ENCODE data around the gene CDK11B.

The CDK11B gene

DNA sequence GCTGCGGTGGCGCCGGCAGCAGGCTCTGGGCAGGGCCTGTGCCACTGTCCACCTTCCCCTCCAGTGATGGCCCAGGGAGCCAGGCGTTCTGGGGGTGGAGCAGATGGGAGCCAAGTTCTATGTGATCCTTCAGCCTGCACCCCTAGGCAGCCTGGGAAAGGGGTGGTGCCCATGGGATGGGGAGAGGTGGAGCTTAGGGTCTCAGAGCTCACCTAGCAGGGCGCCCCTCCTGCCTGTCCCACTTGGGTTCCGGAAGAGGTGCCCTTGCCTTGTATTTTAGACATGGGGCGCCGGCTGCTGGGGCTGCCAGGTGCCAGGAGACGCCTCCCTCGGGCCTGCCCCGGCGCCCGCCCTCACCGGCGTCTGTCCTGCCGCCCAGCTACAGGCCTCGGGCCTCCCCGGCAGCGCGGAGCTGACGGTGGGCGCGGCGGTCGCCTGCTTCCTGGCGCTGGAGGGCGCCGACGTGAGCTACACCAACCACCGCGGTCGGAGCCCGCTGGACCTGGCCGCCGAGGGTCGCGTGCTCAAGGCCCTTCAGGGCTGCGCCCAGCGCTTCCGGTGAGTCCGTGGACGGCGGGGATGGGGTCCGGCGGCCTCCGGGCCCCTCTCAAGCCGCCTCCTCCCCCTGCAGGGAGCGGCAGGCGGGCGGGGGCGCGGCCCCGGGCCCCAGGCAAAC, 29.9 kb downstream of the CDK11B start:
- no peak for TF ChIP-seq POLR2AphosphoS5 (IDR thresholded peaks at IDR 0.05; ENCODE audit: low read depth, low read length)
- TF ChIP-seq, protein P1, sequence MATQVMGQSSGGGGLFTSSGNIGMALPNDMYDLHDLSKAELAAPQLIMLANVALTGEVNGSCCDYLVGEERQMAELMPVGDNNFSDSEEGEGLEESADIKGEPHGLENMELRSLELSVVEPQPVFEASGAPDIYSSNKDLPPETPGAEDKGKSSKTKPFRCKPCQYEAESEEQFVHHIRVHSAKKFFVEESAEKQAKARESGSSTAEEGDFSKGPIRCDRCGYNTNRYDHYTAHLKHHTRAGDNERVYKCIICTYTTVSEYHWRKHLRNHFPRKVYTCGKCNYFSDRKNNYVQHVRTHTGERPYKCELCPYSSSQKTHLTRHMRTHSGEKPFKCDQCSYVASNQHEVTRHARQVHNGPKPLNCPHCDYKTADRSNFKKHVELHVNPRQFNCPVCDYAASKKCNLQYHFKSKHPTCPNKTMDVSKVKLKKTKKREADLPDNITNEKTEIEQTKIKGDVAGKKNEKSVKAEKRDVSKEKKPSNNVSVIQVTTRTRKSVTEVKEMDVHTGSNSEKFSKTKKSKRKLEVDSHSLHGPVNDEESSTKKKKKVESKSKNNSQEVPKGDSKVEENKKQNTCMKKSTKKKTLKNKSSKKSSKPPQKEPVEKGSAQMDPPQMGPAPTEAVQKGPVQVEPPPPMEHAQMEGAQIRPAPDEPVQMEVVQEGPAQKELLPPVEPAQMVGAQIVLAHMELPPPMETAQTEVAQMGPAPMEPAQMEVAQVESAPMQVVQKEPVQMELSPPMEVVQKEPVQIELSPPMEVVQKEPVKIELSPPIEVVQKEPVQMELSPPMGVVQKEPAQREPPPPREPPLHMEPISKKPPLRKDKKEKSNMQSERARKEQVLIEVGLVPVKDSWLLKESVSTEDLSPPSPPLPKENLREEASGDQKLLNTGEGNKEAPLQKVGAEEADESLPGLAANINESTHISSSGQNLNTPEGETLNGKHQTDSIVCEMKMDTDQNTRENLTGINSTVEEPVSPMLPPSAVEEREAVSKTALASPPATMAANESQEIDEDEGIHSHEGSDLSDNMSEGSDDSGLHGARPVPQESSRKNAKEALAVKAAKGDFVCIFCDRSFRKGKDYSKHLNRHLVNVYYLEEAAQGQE (IDR thresholded peaks at IDR 0.05; ENCODE audit: insufficient read depth in 1 of 2, low read depth in 2 of 2, low read length in 2 of 2), result no peak
- TF ChIP-seq SIN3A (IDR thresholded peaks at IDR 0.05; ENCODE audit: borderline replicate concordance, insufficient read depth, low read length), result no peak
- no peak for TF ChIP-seq FOXP2 (optimal IDR thresholded peaks at IDR 0.05; ENCODE audit: borderline replicate concordance, extremely low read depth, extremely low read length, insufficient read depth)
- no peak for TF ChIP-seq TAF1 (IDR thresholded peaks at IDR 0.05; ENCODE audit: borderline replicate concordance, insufficient read depth, low read length)

DNA sequence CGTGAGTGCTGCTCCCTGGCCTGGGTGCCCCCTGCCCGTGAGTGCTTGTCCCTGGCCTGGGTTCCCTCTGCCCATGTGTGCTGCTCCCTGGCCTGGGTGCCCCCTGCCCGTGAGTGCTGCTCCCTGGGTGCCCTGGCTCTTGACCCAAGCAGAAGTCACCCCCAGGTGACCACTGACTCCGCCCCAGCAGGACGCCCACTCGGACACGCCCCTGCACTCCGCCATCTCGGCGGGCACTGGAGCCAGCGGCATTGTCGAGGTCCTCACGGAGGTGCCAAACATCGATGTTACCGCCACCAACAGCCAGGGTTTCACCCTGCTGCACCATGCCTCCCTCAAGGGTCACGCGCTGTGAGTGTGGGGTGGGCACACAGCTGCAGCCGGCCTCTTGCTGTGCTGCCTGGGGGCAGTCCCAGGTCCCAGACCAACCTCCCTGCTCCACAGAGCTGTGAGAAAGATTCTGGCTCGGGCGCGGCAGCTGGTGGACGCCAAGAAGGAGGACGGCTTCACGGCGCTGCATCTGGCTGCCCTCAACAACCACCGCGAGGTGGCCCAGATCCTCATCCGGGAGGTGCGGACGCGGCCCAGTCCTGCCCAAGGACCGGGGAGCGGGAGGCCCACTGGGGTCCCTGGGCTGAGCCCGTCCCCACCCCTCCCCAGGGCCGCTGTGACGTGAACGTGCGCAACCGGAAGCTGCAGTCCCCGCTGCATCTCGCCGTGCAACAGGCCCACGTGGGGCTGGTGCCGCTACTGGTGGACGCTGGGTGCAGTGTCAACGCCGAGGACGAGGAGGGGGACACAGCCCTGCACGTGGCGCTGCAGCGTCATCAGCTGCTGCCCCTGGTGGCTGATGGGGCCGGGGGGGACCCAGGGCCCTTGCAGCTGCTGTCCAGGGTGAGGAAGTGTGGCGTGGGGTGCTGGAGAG, 30.7 kb downstream of the CDK11B start:
- TF ChIP-seq, protein P1 (IDR thresholded peaks at IDR 0.05; ENCODE audit: insufficient read depth in 1 of 2, low read depth in 2 of 2, low read length in 2 of 2), result no peak
- TF ChIP-seq POLR2AphosphoS5 (IDR thresholded peaks at IDR 0.05; ENCODE audit: low read depth, low read length) (no peak), SIN3A (IDR thresholded peaks at IDR 0.05; ENCODE audit: borderline replicate concordance, insufficient read depth, low read length) (no peak), FOXP2 (optimal IDR thresholded peaks at IDR 0.05; ENCODE audit: borderline replicate concordance, extremely low read depth, extremely low read length, insufficient read depth) (no peak), TAF1 (IDR thresholded peaks at IDR 0.05; ENCODE audit: borderline replicate concordance, insufficient read depth, low read length) (no peak)

DNA sequence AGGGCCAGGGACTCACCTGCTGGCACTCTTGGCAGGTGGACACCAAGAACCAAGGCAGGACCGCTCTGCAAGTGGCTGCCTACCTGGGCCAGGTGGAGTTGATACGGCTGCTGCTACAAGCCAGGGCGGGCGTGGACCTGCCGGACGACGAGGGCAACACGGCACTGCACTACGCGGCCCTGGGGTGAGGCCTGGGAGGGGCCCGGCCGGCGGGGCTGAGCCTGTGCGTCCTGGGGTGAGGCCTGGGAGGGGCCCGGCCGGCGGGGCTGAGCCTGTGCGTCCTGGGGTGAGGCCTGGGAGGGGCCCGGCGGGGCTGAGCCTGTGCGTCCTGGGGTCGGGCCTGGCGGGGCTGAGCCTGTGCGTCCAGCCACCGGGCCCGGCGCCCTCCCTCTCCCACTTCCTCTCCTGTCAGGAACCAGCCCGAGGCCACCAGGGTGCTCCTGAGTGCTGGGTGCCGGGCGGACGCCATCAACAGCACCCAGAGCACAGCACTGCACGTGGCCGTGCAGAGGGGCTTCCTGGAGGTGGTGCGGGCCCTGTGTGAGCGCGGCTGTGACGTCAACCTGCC, 31.5 kb downstream of the CDK11B start:
- TF ChIP-seq FOXP2 (optimal IDR thresholded peaks at IDR 0.05; ENCODE audit: borderline replicate concordance, extremely low read depth, extremely low read length, insufficient read depth), result no peak
- TF ChIP-seq TAF1 (IDR thresholded peaks at IDR 0.05; ENCODE audit: borderline replicate concordance, insufficient read depth, low read length), result no peak
- no peak for TF ChIP-seq SIN3A (IDR thresholded peaks at IDR 0.05; ENCODE audit: borderline replicate concordance, insufficient read depth, low read length)
- no peak for TF ChIP-seq POLR2AphosphoS5 (IDR thresholded peaks at IDR 0.05; ENCODE audit: low read depth, low read length)
- TF ChIP-seq, protein P1 (IDR thresholded peaks at IDR 0.05; ENCODE audit: insufficient read depth in 1 of 2, low read depth in 2 of 2, low read length in 2 of 2), result no peak

DNA sequence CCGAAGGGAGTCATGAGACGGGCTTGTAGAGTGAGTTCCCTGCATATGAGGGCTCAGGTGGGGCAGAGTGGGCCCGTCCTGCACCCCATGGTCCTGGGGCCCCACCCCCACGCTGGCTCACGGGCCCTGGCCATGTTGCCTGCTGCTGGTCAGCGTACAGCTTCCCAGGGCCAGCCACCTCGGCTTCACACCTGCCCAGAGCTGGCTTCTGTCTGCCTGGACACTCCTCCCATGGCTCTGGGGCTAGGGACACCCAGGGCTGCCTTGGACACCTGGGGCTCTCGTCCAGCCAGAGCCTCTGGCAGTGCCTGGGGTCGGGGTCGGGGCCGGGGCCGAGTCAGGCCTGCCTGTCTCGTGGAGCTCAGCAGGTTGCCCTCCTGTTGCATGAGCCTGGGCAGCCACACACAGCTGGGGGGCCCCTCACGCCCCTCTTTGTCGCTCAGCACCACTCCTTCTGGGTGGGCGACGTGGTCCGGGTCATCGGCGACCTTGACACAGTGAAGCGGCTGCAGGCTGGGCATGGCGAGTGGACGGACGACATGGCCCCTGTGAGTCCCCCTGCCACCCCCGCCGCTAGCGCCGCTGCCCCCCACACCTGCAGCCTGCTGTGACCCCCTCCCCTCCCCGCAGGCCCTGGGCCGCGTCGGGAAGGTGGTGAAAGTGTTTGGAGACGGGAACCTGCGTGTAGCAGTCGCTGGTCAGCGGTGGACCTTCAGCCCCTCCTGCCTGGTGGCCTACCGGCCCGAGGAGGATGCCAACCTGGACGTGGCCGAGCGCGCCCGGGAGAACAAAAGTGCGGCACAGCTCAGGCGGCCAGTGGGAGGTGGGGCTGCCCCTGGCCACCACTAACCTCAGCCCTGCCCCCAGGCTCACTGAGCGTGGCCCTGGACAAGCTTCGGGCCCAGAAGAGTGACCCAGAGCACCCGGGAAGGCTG, 32.3 kb downstream of the CDK11B start:
- TF ChIP-seq FOXP2 (optimal IDR thresholded peaks at IDR 0.05; ENCODE audit: borderline replicate concordance, extremely low read depth, extremely low read length, insufficient read depth), result no peak
- TF ChIP-seq, protein P1 (IDR thresholded peaks at IDR 0.05; ENCODE audit: insufficient read depth in 1 of 2, low read depth in 2 of 2, low read length in 2 of 2), result no peak
- TF ChIP-seq SIN3A (IDR thresholded peaks at IDR 0.05; ENCODE audit: borderline replicate concordance, insufficient read depth, low read length), result no peak
- no peak for TF ChIP-seq TAF1 (IDR thresholded peaks at IDR 0.05; ENCODE audit: borderline replicate concordance, insufficient read depth, low read length)
- no peak for TF ChIP-seq POLR2AphosphoS5 (IDR thresholded peaks at IDR 0.05; ENCODE audit: low read depth, low read length)

Data from PFSK-1 (cell line).